DND-41 (cell line): ENCODE data around the gene NR1H3.

ENCODE experiments used
- ATAC-seq: fragments of 200-7000 bp; cut with Tn5 transposase; 3 replicates; pipeline ENCODE4 v1.9.1; 2021; ENCODE audit warnings: low read depth; ENCODE audit not compliant: insufficient read depth
- DNase-seq: peaks from one replicate; pipeline ENCODE4 v3.0.0-alpha.2; 2020
- H2AFZ ChIP-seq: 2 replicates; pipeline ENCODE4 v1.6.0; 2012; ENCODE audit warnings: low read depth, low read length
- H3K27ac ChIP-seq: 2 replicates; pipeline ENCODE4 v1.5.1; 2012; ENCODE audit warnings: low read length, inconsistent platforms
- H3K27me3 ChIP-seq: fragments of 200-600 bp; sonication (generic); 2 replicates; pipeline ENCODE4 v1.6.0; 2012; ENCODE audit warnings: low read length, mild to moderate bottlenecking, inconsistent platforms; ENCODE audit not compliant: insufficient read depth, poor library complexity
- H3K36me3 ChIP-seq: 2 replicates; pipeline ENCODE4 v1.5.1; 2012; ENCODE audit warnings: low read length, inconsistent platforms; ENCODE audit not compliant: insufficient read depth
- H3K4me1 ChIP-seq: 2 replicates; pipeline ENCODE4 v1.5.1; 2012; ENCODE audit warnings: mild to moderate bottlenecking, low read length; ENCODE audit not compliant: insufficient read depth
- H3K4me2 ChIP-seq: 2 replicates; pipeline ENCODE4 v1.6.0; 2012; ENCODE audit warnings: mild to moderate bottlenecking, moderate library complexity, low read length, inconsistent platforms; ENCODE audit not compliant: insufficient read depth
- H3K4me3 ChIP-seq, 2 experiments: fragments of 200-600 bp in 1 of 2; shearing (Covaris generic) in 1 of 2; 2 replicates each; pipeline ENCODE4 v1.5.1; 2012 to 2016; ENCODE audit warnings: inconsistent platforms in 2 of 2, low read length in 2 of 2, mild to moderate bottlenecking in 2 of 2, low read depth in 1 of 2, moderate library complexity in 1 of 2
- H3K79me2 ChIP-seq: 2 replicates; pipeline ENCODE4 v1.6.0; 2012; ENCODE audit warnings: low read length, inconsistent platforms; ENCODE audit not compliant: insufficient read depth
- H3K9ac ChIP-seq: 2 replicates; pipeline ENCODE4 v1.6.0; 2012; ENCODE audit warnings: low read depth, mild to moderate bottlenecking, inconsistent platforms, low read length, moderate library complexity
- H3K9me3 ChIP-seq: 2 replicates; pipeline ENCODE4 v1.5.1; 2012; ENCODE audit warnings: low read length, moderate library complexity, mild to moderate bottlenecking, inconsistent platforms; ENCODE audit not compliant: insufficient read depth, severe bottlenecking
- H4K20me1 ChIP-seq: 2 replicates; pipeline ENCODE4 v1.6.0; 2012; ENCODE audit warnings: low read length; ENCODE audit not compliant: insufficient read depth
- EZH2 ChIP-seq: IDR thresholded peaks from 3 replicates; pipeline ENCODE4 v1.6.1; 2012; ENCODE audit warnings: borderline replicate concordance, low read depth, mild to moderate bottlenecking, moderate library complexity, low read length, inconsistent platforms; ENCODE audit not compliant: severe bottlenecking
- TF ChIP-seq, protein P1 (sequence below): IDR thresholded peaks from 2 replicates; pipeline ENCODE4 v1.5.1; 2012; ENCODE audit warnings: borderline replicate concordance, low read length, moderate library complexity, mild to moderate bottlenecking; ENCODE audit not compliant: poor library complexity, severe bottlenecking; ENCODE audit errors: extremely low read depth

Gene NR1H3

DNA sequence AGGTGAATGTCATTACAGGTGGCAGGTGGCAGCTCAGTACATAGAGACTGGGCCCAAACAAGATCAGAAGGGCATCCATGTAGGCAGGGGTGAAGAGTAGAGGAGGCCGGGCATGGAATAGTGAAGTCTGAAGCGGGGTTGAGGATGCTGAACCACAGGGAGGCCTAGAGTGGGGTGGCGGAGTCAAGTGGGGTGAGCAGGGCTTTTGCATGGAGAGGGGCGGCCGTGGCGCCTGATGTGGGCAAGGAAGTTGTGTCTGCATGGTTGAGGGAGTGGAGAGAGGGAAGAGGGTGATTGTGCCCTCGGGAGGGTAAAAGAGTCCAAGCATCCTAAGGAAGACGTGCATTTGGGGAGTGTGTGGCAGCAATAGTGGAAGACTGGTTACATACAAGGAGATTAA, 28.6 kb upstream of the NR1H3 start:
- ATAC-seq (no peak), DNase-seq (no peak)
- Histone ChIP-seq H4K20me1 (no peaks in the 10 kb centered on the region), H3K27ac (no peak overlapping the region), H3K79me2 (no peaks in the 10 kb centered on the region), H3K36me3 (peaks cover 63% of the 10 kb centered on the region), H3K9ac (no peak overlapping the region), H3K4me1 (no peaks in the 10 kb centered on the region), H2AFZ (no peak overlapping the region), H3K9me3 (no peaks in the 10 kb centered on the region), H3K4me3 (no peak overlapping the region), H3K27me3 (no peaks in the 10 kb centered on the region), H3K4me2 (no peak overlapping the region)
- no peak for TF ChIP-seq EZH2
- TF ChIP-seq, protein P1, sequence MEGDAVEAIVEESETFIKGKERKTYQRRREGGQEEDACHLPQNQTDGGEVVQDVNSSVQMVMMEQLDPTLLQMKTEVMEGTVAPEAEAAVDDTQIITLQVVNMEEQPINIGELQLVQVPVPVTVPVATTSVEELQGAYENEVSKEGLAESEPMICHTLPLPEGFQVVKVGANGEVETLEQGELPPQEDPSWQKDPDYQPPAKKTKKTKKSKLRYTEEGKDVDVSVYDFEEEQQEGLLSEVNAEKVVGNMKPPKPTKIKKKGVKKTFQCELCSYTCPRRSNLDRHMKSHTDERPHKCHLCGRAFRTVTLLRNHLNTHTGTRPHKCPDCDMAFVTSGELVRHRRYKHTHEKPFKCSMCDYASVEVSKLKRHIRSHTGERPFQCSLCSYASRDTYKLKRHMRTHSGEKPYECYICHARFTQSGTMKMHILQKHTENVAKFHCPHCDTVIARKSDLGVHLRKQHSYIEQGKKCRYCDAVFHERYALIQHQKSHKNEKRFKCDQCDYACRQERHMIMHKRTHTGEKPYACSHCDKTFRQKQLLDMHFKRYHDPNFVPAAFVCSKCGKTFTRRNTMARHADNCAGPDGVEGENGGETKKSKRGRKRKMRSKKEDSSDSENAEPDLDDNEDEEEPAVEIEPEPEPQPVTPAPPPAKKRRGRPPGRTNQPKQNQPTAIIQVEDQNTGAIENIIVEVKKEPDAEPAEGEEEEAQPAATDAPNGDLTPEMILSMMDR, result no peak

DNA sequence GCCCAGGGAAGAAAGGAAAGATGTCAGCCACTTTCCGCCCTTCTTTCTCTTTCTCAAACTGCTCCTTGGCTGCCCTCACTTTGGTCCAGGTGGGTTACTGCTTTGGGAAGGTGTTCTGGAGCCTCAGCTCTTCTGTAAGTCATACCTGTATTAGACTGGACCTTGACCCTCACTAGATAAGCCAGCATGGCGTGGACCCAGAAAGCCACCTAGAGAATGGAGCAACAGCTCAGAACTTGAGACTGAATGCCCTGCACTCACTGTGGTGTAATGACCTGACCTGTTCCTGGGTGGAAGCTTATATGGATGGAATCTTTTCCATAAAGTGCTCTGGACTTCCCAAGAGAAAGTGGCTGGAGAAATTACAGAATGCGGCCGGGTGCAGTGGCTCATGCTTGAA, 24.7 kb upstream of the NR1H3 start:
- no peak for ATAC-seq
- Histone ChIP-seq H3K27ac (no peak overlapping the region), H2AFZ (no peak overlapping the region), H3K4me1 (no peaks in the 10 kb centered on the region), H3K9ac (no peak overlapping the region), H3K27me3 (no peaks in the 10 kb centered on the region), H3K79me2 (no peaks in the 10 kb centered on the region), H3K9me3 (no peaks in the 10 kb centered on the region), H3K4me3 (no peak overlapping the region), H4K20me1 (no peaks in the 10 kb centered on the region), H3K4me2 (no peak overlapping the region), H3K36me3 (peaks cover 62% of the 10 kb centered on the region)
- no peak for DNase-seq
- no peak for TF ChIP-seq EZH2
- TF ChIP-seq, protein P1, result no peak

DNA sequence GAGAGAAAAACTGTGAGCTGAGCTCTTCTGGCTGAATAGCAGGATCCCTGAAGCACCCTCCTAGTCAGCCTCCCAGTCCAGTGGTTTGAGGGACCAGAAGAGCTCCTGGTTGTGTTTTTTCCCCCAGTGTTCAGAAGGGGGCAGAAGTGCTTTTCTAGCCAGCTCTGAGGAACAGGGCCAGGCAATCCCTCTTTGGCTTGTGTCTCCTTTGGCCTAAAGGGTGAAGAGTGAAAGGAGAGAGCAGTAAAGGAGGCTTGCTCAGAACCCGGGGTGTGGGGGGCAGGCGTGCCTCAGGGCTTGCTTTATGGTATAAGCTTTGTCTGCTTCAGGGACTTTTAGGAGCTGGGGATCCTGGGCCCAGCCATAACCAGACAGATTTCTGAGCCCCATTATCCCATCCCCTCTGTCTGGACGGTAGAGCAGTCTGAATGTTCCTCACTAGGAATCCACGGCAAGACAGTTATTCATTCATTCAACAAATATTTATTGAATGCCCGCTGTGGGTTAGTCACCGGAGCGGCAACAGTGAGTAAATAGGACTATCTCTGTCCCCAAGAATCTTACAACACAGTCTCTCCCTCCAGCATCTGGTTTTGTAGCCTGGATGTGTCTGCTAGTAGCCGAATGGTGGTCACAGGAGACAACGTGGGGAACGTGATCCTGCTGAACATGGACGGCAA, 23.7 kb upstream of the NR1H3 start:
- no peaks in the 10 kb centered on the region for H3K79me2 ChIP-seq
- no peaks in the 10 kb centered on the region for H4K20me1 ChIP-seq
- no peaks in the 10 kb centered on the region for H3K4me1 ChIP-seq
- H3K9me3 ChIP-seq, result no peaks in the 10 kb centered on the region
- no peak overlapping the region for H3K27ac ChIP-seq
- H3K4me2 ChIP-seq, result no peak overlapping the region
- H3K4me3 ChIP-seq, result no peak overlapping the region
- peak; percentile 47; the same call in 2 of the 3 replicates for ATAC-seq
- DNase-seq, result peak; percentile 29
- TF ChIP-seq EZH2, result no peak
- TF ChIP-seq, protein P1, result peak; percentile 46
- no peak overlapping the region for H2AFZ ChIP-seq
- H3K9ac ChIP-seq, result no peak overlapping the region
- H3K36me3 ChIP-seq, result peaks cover 63% of the 10 kb centered on the region
- no peaks in the 10 kb centered on the region for H3K27me3 ChIP-seq
